ENCODE results near the gene PRKN.
"Not testable (repeated sequence)": the region's sequence is repeated elsewhere in the genome, so short reads cannot be mapped to it uniquely, and the experiment has no call there.

The PRKN gene

DNA sequence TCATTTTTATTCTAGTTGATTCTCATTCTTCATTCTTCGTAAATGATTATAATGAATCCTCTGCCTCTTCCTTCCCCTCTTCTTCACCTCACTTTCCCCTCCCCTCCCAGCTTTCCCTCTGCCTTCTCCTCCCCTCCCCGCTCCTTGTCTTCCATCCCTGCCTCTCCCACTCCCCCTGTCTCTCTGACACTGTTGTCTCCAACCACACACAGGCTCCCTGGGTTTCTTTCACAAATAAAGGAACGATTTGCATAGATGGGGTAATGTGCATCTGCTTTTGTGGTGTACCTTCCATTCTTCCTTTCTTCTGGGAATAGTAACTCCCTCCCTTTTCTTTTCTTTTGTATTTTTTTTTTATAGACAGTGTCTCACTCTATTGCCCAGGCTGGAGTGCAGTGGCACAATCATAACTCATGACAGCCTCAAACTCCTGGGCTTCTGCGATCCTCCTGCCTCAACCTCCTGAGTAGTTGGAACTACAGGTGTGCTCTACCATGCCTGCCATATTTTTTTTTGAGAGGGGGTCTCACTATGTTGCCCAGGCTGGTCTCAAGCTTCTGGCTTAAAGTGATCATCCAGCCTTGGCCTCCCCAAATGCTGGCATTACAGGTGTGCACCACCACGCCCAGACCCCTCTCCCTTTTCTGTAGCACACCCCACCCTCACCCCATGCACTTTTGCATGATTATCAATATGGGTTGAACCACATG lies 318.6 kb downstream of the PRKN start:
- TF ChIP-seq Cebpa-rat (IDR thresholded peaks at IDR 0.05): no peak
- Histone ChIP-seq H3K9ac (no peak overlapping the region), H3K9me3 (replicated peaks in 1 of 11) (no peaks in the 10 kb centered on the region), H4K20me1 (no peaks in the 10 kb centered on the region), H3K4me2 (no peak overlapping the region), H3K27me3 (no peaks in the 10 kb centered on the region), H3K4me3 (no peak overlapping the region), H3K36me3 (no peaks in the 10 kb centered on the region), H3K4me1 (no peaks in the 10 kb centered on the region), H3K27ac (no peak overlapping the region)

GRCh38 chr6:162404951-162405350 lies 322.6 kb downstream of the PRKN start:
- no peaks in the 10 kb centered on the region for H3K27me3 ChIP-seq
- H3K9ac ChIP-seq: no peak overlapping the region
- H3K4me1 ChIP-seq: no peaks in the 10 kb centered on the region
- H3K4me3 ChIP-seq: no peak overlapping the region
- H3K27ac ChIP-seq: no peak overlapping the region
- no peak overlapping the region for H3K4me2 ChIP-seq
- no peak for TF ChIP-seq Cebpa-rat (IDR thresholded peaks at IDR 0.05)
- no peaks in the 10 kb centered on the region for H4K20me1 ChIP-seq
- 0 out of 22 replicates have a peak, but pooled peaks cover 0 to under 1% (median 0%) of the 10 kb centered on the region in 11 experiments for H3K9me3 ChIP-seq (replicated peaks in 1 of 11)
- H3K36me3 ChIP-seq: no peaks in the 10 kb centered on the region

DNA sequence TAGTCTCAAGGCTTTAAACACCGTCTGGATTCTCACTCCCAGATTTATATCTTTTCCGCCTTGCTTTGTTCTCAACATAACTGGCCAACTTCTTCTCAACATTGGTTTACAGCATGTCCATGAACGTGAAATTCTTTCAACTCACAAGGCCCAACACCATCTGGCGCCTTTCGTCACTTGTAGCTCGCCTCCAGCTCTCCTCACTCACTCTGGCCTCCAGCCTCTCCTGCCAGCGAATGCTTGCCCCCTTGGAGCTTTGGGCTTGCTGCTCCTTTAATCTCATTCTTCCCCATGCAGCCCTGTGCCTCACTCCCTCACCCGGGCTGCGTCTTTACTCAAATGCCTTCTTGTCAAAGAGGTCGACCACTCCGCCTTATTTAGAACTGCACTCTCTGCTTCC lies 324.5 kb downstream of the PRKN start:
- Histone ChIP-seq H3K4me1 (no peaks in the 10 kb centered on the region), H3K4me3 (no peak overlapping the region), H3K27me3 (no peaks in the 10 kb centered on the region), H4K20me1 (no peaks in the 10 kb centered on the region), H3K27ac (no peak overlapping the region), H3K36me3 (no peaks in the 10 kb centered on the region), H3K9me3 (replicated peaks in 1 of 11) (peaks cover 0 to 6% (median 0%) of the 10 kb centered on the region in 11 experiments; a peak in 2 of 22 replicates), H3K4me2 (no peak overlapping the region), H3K9ac (no peak overlapping the region)
- TF ChIP-seq Cebpa-rat (IDR thresholded peaks at IDR 0.05): no peak

DNA sequence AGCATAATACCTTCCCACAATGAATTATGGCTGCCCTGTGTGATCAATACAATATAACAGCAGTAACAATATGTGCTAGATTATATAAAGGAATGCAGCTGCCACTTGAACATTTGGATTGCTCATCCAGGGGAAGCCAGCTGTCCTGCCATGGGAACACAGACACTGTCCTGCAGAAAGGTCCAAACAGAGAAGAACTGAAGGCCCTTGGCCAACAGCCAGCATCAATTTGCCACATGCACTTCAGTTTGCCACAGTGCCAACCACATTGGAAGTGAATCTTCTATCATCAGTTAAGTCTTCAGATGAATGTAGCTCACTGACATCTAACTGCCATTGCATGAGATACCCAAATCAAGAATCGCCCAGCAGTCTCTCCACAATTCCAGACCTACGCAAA lies 332.4 kb downstream of the PRKN start:
- Histone ChIP-seq H3K4me3 (no peak overlapping the region), H3K4me2 (no peak overlapping the region), H3K27me3 (no peaks in the 10 kb centered on the region), H4K20me1 (no peaks in the 10 kb centered on the region), H3K9ac (no peak overlapping the region), H3K36me3 (no peaks in the 10 kb centered on the region), H3K4me1 (no peaks in the 10 kb centered on the region), H3K27ac (no peak overlapping the region), H3K9me3 (replicated peaks in 1 of 11) (peaks cover 0 to 6% (median 0%) of the 10 kb centered on the region in 11 experiments; a peak in 2 of 22 replicates)
- no peak for TF ChIP-seq Cebpa-rat (IDR thresholded peaks at IDR 0.05)

- not testable (repeated sequence) for H4K20me1 ChIP-seq; H3K27ac ChIP-seq; H3K9ac ChIP-seq; H3K4me1 ChIP-seq; H3K36me3 ChIP-seq; H3K9me3 ChIP-seq (replicated peaks in 1 of 11); H3K4me3 ChIP-seq; H3K27me3 ChIP-seq; H3K4me2 ChIP-seq
These were observed 336.4 kb downstream of the PRKN start for GRCh38 chr6:162390961-162391811.

DNA sequence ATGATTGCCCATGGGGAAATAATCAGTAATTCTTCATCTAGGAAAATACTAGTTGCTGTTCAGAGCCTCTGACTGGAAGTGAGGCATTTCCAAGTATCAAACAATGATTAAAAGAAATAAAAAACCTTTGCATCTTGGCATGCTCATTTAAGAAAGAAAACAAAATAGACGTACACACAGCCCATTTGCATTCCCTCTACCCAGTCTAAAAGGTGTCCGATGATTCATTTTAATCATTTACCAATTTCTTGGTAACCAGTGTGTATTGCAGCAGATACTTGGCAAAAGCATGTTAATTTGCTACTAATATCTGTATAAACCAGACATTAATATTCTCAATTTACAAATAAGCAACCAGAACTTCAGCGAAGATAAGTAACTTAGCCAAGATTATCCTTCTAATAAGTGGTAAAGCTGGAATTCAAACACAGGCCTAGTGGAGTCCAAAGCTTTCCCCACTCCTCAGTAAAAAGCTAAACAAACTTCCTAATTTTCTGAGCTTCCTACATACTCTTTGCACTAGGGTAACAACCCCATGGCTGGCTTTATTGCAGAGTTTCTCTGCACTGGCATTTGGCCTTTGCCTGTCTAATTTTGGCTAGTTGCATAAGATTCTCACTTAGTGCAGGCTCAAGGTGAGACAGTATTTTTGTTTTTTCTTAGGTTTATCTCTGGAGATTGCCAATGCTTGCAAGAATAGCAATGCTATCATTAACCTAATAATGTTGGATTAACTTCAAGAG lies 338.1 kb downstream of the PRKN start:
- Histone ChIP-seq H3K36me3 (no peaks in the 10 kb centered on the region), H3K9ac (no peak overlapping the region)
- no peak for TF ChIP-seq Cebpa-rat (IDR thresholded peaks at IDR 0.05)

DNA sequence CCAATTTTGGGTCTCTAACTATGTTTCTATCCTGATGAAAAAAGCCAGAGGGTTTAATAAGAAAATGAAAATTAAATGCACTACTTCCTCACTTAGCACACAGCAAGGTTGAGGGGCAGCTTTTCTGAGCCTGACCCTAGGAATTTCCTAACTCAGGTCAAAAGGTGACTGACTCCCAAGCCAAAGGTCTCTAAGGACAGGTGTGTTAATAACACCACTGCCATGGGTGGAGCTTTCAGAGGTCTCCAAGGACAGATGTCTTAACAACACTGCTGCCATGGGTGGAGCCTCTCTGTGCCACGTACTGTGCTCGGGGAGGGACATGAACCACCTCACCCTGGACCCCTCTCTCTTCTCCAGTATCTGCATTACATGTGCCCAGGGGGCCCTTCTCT lies 339.2 kb downstream of the PRKN start:
- Histone ChIP-seq H4K20me1 (no peaks in the 10 kb centered on the region), H3K27ac (no peak overlapping the region), H3K9me3 (replicated peaks in 1 of 11) (no peaks in the 10 kb centered on the region), H3K4me3 (no peak overlapping the region), H3K27me3 (no peaks in the 10 kb centered on the region), H3K4me2 (no peak overlapping the region), H3K4me1 (no peaks in the 10 kb centered on the region), H3K9ac (no peak overlapping the region), H3K36me3 (no peaks in the 10 kb centered on the region)
- no peak for TF ChIP-seq Cebpa-rat (IDR thresholded peaks at IDR 0.05)

More for the DNA sequence above, 338.1 kb downstream of the PRKN start:
- no peaks in the 10 kb centered on the region for H3K4me1 ChIP-seq
- H3K4me2 ChIP-seq: no peak overlapping the region
- H3K27me3 ChIP-seq: no peaks in the 10 kb centered on the region
- H3K27ac ChIP-seq: no peak overlapping the region
- no peaks in the 10 kb centered on the region for H4K20me1 ChIP-seq
- H3K9me3 ChIP-seq (replicated peaks in 1 of 11): no peaks in the 10 kb centered on the region
- no peak overlapping the region for H3K4me3 ChIP-seq

DNA sequence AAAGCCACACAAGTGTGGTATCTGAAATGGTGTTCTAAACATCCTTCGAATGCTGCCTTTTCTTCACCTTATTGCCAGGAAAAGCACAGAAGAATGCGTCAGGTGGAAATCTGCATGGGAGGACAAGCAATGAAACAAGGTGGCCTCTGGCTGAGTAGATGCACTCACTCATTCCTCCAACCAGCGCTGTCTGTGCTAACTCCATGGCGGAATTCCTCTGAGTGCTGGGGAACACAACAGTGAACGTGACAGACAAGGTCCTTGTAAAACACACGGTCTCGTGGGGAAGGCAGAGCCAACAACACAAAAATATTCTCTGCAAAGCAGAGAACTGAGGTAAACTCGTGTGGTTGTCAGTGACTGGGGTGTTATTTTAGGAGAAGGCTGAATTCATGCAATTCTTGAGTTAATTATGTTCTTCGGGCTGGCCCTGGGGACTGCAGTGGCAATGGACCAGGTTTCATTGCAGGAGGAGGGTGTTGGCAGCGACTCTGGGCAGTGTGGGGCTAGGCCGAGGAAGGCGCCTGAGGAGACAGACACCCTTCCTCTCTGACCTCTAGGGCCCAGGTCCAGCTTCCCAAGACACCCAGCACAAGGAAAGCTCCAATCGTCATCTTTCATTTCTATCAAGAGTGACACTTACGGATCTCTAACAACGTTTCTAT lies 339.7 kb downstream of the PRKN start:
- no peak for TF ChIP-seq Cebpa-rat (IDR thresholded peaks at IDR 0.05)
- H3K4me3 ChIP-seq: no peak overlapping the region
- no peak overlapping the region for H3K9ac ChIP-seq
- no peaks in the 10 kb centered on the region for H4K20me1 ChIP-seq
- H3K36me3 ChIP-seq: no peaks in the 10 kb centered on the region
- H3K4me1 ChIP-seq: no peaks in the 10 kb centered on the region
- H3K9me3 ChIP-seq (replicated peaks in 1 of 11): no peaks in the 10 kb centered on the region
- H3K4me2 ChIP-seq: no peak overlapping the region
- H3K27ac ChIP-seq: no peak overlapping the region
- no peaks in the 10 kb centered on the region for H3K27me3 ChIP-seq

- H3K4me3 ChIP-seq: no peak overlapping the region
- H3K4me1 ChIP-seq: no peaks in the 10 kb centered on the region
- H3K4me2 ChIP-seq: no peak overlapping the region
- H4K20me1 ChIP-seq: no peaks in the 10 kb centered on the region
- no peaks in the 10 kb centered on the region for H3K9me3 ChIP-seq (replicated peaks in 1 of 11)
- H3K27ac ChIP-seq: no peak overlapping the region
- TF ChIP-seq Cebpa-rat (IDR thresholded peaks at IDR 0.05): no peak
- no peak overlapping the region for H3K9ac ChIP-seq
- no peaks in the 10 kb centered on the region for H3K36me3 ChIP-seq
- H3K27me3 ChIP-seq: no peaks in the 10 kb centered on the region
These were observed 341.6 kb downstream of the PRKN start for GRCh38 chr6:162385980-162386379.
